HG02610 (cell line): ENCODE measurements around the gene EXOC3L4.
"Not testable (repeated sequence)": the region's sequence is repeated elsewhere in the genome, so short reads cannot be mapped to it uniquely, and the experiment has no call there.

Experiments
- ATAC-seq: cut with Tn5 transposase; IDR thresholded peaks from one replicate; pipeline ENCODE4 v1.9.1; 2021; ENCODE audit warnings: mild to moderate bottlenecking, moderate library complexity; ENCODE audit not compliant: unreplicated experiment

Gene EXOC3L4

GRCh38 chr14:103118018-103118662, 23.6 kb downstream of the EXOC3L4 start:
- no peak for ATAC-seq

- no peak for ATAC-seq
Measured at GRCh38 chr14:103118663-103119404, 24.3 kb downstream of the EXOC3L4 start.

- not testable (repeated sequence) for ATAC-seq
Measured at GRCh38 chr14:103119527-103119926, 25.0 kb downstream of the EXOC3L4 start.

GRCh38 chr14:103121121-103121845, 26.8 kb downstream of the EXOC3L4 start:
- ATAC-seq, result no peak

- no peak for ATAC-seq
Measured at GRCh38 chr14:103121846-103122584, 27.5 kb downstream of the EXOC3L4 start.

- ATAC-seq, result no peak
Measured at GRCh38 chr14:103122585-103122946, 28.0 kb downstream of the EXOC3L4 start.

- no peak for ATAC-seq
Measured at GRCh38 chr14:103122947-103123633, 28.6 kb downstream of the EXOC3L4 start, which contains the start of gene TNFAIP2. Gene TNFAIP2 (plus strand): TSS chr14:103123461. CDS start chr14:103126458, 2,997 bp downstream.

GRCh38 chr14:103123634-103124500, 29.3 kb downstream of the EXOC3L4 start:
- no peak for ATAC-seq

GRCh38 chr14:103124501-103125001, 30.0 kb downstream of the EXOC3L4 start:
- no peak for ATAC-seq

- no peak for ATAC-seq
Measured at GRCh38 chr14:103125098-103126070, 30.9 kb downstream of the EXOC3L4 start.

GRCh38 chr14:103126088-103126872, 31.8 kb downstream of the EXOC3L4 start:
- ATAC-seq, result no peak

GRCh38 chr14:103126873-103127304, 32.4 kb downstream of the EXOC3L4 start:
- ATAC-seq, result no peak

GRCh38 chr14:103127356-103127755, 32.8 kb downstream of the EXOC3L4 start:
- no peak for ATAC-seq

- ATAC-seq, result no peak
Measured at GRCh38 chr14:103127861-103128598, 33.5 kb downstream of the EXOC3L4 start.

- no peak for ATAC-seq
Measured at GRCh38 chr14:103128631-103129300, 34.2 kb downstream of the EXOC3L4 start.
